Inflammatory macrophage (primary cell): ENCODE measurements around the gene PDE3A.
A peak's percentile ranks its signal among the peaks of the same experiment; 100 is the strongest.
"Not testable (repeated sequence)": the region's sequence is repeated elsewhere in the genome, so short reads cannot be mapped to it uniquely, and the experiment has no call there.

ENCODE experiments used
- DNase-seq, 2 donors: peaks; one replicate each; pipeline ENCODE4 v3.0.0-alpha.2; 2020 to 2022

Gene PDE3A

GRCh38 chr12:20555771-20556170 is 187.4 kb downstream of the PDE3A start:
- no peak for DNase-seq

DNA sequence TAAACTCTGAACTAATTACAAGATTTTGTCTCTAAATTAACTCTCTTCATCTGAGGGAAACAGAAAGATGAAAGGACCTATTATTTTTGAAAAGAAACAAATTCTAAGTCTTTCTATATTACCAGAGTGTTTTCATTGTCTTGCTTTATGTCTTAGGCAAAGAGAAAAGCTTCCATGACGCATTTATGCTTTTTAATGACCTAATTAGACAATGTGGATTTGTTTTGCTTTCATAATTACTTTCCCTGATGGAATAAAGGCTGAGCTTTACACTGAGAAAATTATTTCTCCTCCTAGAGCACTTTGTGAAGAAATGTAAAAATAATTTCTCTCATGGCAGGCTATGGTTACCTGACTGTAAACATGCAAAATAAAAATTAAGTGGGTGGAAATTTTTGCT is 188.8 kb downstream of the PDE3A start:
- DNase-seq, result no peak

DNA sequence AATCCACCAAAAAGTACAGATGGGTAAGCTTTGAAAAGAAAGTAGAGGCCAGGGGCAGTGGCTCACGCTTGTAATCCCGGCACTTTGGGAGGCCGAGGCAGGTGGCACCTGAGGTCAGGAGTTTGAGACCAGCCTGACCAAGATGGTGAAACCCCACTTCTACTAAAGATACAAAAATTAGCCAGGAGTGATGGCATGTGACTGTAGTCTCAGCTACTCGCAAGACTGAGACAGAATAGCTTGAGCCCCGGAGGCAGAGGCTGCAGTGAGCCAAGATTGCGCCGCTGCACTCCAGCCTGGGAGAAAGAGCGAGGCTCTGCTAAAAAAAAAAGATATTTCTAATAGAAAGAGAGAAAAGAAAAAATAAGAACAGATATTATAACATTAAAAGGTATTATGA is 192.6 kb downstream of the PDE3A start:
- DNase-seq, result no peak

GRCh38 chr12:20561871-20562270 is 193.5 kb downstream of the PDE3A start:
- no peak for DNase-seq

- no peak for DNase-seq
These were observed 199.1 kb downstream of the PDE3A start for GRCh38 chr12:20567413-20567812.

- no peak for DNase-seq
These were observed 204.1 kb downstream of the PDE3A start for GRCh38 chr12:20572451-20572850.

DNA sequence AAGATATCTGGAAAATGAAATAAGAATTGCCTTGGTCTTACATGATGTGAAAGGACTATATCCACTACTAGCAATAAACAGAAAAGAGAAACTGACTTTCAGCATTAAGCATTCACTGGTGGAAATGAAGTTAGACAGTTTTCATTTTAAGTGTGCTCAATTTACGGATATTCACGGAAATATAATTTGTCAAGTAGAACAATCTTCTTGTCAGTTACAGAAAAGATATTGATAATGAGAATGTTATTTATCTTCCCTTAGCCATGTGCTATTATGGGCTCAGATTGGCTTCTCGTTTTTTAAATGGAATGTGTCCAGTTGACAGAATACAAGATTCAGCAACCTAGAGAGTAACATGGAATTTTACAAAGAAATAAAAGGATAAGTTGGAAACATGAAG is 208.2 kb downstream of the PDE3A start:
- DNase-seq, result no peak

DNA sequence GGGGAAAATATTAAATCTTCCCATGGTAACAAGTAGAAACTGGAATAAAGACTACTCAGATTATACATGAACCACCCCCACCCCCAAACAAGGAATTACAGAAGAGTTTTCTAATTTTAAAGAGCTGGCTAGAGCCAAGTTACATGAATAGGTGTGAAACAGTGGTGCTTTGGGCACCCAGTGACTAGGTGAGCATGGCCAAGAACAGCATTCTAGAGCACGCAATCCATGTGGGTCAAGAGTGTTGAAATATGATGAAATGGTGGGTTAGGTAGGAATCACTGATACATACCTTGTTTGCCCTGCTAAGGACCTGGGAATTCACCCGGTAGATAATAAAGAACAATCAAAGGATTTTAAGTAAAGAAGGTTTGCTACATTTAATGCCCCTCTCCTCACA is 208.7 kb downstream of the PDE3A start:
- no peak for DNase-seq

GRCh38 chr12:20578142-20578541 is 209.8 kb downstream of the PDE3A start:
- no peak for DNase-seq

DNA sequence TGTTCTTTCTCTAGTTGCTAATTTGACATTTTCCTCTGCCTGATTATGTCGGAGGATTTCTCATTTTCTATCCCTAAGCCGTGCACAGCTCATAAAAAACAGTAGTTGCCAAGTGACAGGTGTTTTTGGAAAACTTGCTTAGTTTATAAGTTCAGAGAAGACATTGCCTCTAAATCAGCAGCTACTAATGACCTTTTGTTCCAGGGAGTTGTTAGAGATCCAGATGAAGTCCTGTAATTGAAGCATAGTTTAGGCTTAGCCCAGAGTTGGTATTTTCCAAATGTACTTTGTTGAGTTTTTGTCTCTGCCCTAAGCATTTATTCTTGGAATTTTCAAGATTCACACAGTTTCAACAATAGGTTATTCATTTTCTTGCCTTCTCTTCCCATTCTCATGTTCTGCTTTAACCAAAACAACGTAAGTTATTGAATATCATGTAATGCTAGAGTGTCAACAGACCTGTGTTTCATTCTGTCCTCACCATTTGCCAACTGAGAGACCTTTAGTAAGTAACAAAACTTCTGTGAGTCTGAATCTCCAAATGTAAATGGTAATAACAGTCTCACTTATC is 216.8 kb downstream of the PDE3A start:
- no peak for DNase-seq

- no peak for DNase-seq
These were observed 217.6 kb downstream of the PDE3A start for GRCh38 chr12:20585913-20586312.

DNA sequence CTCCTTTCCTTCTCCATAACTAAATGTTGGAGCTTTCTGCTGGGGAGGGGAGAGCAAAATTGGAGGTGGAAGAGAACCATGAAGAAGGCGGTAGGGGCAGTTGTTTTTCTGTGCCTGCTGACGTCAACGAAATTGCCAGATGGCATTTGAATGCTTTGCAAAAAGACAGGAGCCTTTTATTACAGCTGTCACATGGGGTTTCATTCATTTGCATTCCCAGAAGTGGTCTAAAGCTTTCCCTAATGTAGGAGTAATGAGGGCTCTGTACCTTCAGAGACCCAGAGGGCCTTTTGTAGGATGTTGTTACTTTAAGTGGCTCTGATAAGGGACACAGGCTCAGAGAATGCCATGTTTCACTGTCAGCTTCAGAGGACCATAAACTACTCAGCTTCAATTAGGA is 219.7 kb downstream of the PDE3A start:
- DNase-seq, result no peak

DNA sequence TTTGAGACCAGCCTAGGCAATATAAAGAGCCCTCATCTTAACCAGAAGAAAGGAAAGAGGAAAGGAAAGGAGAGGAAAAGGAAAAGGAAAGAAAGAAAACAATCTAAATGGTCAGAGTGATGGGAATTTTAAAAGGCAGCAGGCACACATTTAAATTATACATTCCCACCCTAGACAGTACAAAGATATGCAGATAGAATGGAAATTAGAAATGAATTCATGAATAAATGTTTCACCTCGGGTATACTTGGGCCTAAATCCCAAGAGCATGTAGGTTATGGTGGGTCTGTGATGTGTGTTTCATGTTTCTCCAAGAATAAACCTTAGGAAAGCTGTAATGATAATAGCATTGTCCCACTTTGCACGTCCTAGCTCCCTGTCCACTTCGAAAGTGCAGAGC is 222.2 kb downstream of the PDE3A start:
- no peak for DNase-seq

GRCh38 chr12:20592556-20592955 is 224.2 kb downstream of the PDE3A start:
- no peak for DNase-seq

DNA sequence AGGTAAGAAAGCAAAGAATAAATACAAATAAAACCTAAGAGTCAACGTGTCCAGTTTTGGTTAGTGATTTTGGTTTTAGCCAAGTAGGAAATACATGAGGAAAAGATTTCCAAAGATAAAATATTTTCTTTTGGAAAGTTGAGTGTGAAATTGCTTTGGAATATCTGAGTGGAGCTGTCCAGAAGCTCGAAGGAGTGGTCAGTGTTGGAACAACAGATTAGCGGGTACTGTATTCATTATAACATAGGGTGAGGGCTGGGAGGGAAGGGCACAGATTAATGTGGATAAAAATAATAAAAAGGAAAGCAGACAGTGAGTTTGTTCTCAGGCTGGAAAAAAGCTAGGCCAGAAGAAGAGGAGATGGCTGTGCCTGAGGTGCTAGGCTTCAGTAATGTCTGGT is 225.3 kb downstream of the PDE3A start:
- no peak for DNase-seq

GRCh38 chr12:20596061-20596460 is 227.7 kb downstream of the PDE3A start:
- DNase-seq, result peak; percentile 9 to 55

- no peak for DNase-seq
These were observed 231.4 kb downstream of the PDE3A start for GRCh38 chr12:20599757-20600156.

GRCh38 chr12:20601668-20602280 is 233.4 kb downstream of the PDE3A start:
- peak in 1 of 2 donors; percentile 47 for DNase-seq

- DNase-seq, result no peak
These were observed 234.5 kb downstream of the PDE3A start for GRCh38 chr12:20602641-20603391.

GRCh38 chr12:20604408-20605067 is 236.2 kb downstream of the PDE3A start:
- DNase-seq, result no peak

GRCh38 chr12:20615020-20615419 is 246.7 kb downstream of the PDE3A start:
- DNase-seq, result not testable (repeated sequence)

GRCh38 chr12:20616093-20616492 is 247.8 kb downstream of the PDE3A start:
- DNase-seq, result no peak

GRCh38 chr12:20620261-20620660 is 251.9 kb downstream of the PDE3A start:
- DNase-seq, result no peak

- DNase-seq, result no peak
These were observed 256.4 kb downstream of the PDE3A start for GRCh38 chr12:20624718-20625117.
